MCF 10A (cell line): ENCODE measurements around the gene TMEM107. TPM values are rescaled to one million over a fixed set of nuclear protein-coding genes. Genes with fewer than 3 reads are reported as not detected.
A peak's percentile ranks its signal among the peaks of the same experiment; 100 is the strongest.
"Not testable (repeated sequence)": the region's sequence is repeated elsewhere in the genome, so short reads cannot be mapped to it uniquely, and the experiment has no call there.

Source experiments
- BruUV-seq: library from RNA; stranded (reverse); fragments of 400-500 nt; replicated peaks from 2 replicates; lab custom pipeline; 2021; lab: Mats Ljungman, UMichigan
- CTCF ChIA-PET: fragments of 300-600 bp; sonication (Branson Sonifier 250); formaldehyde crosslinking; extraction: SDS; loops from one replicate; lab custom pipeline; 2021; ENCODE audit warnings: antibody characterized with exemption, inconsistent platforms; lab: Yijun Ruan, JAX
- POLR2A ChIA-PET: fragments of 300-600, 350-650 bp; sonication (Branson Sonifier 250); formaldehyde crosslinking; extraction: SDS; loops from one replicate; lab custom pipeline; 2020; ENCODE audit warnings: antibody characterized with exemption, inconsistent platforms; lab: Yijun Ruan, JAX
- DNase-seq: peaks from one replicate; pipeline ENCODE4 v3.0.0-alpha.2; 2018; ENCODE audit not compliant: unreplicated experiment
- H3K27ac Mint-ChIP-seq: one replicate; pipeline ENCODE4 v1.8.0; 2022; ENCODE audit warnings: mild to moderate bottlenecking, low read depth, mixed read lengths; ENCODE audit not compliant: unreplicated experiment
- H3K27me3 Mint-ChIP-seq: one replicate; pipeline ENCODE4 v1.8.0; 2022; ENCODE audit warnings: mixed read lengths; ENCODE audit not compliant: insufficient read depth, unreplicated experiment
- H3K36me3 Mint-ChIP-seq: one replicate; pipeline ENCODE4 v1.8.0; 2022; ENCODE audit warnings: mild to moderate bottlenecking, moderate library complexity, mixed read lengths; ENCODE audit not compliant: insufficient read depth, unreplicated experiment
- H3K4me1 Mint-ChIP-seq: one replicate; pipeline ENCODE4 v1.8.0; 2022; ENCODE audit warnings: mixed read lengths; ENCODE audit not compliant: insufficient read depth, unreplicated experiment
- H3K4me3 Mint-ChIP-seq: one replicate; pipeline ENCODE4 v1.8.0; 2022; ENCODE audit warnings: mild to moderate bottlenecking, moderate library complexity, mixed read lengths; ENCODE audit not compliant: unreplicated experiment
- H3K9me3 Mint-ChIP-seq: one replicate; pipeline ENCODE4 v1.8.0; 2022; ENCODE audit warnings: mixed read lengths; ENCODE audit not compliant: unreplicated experiment
- CTCF ChIP-seq: fragments of 200-600 bp; IDR thresholded peaks from one replicate; pipeline ENCODE4 v1.8.0; 2022; ENCODE audit warnings: antibody characterized with exemption, mild to moderate bottlenecking; ENCODE audit not compliant: unreplicated experiment
- intact Hi-C: fragments of 100-400 bp; cut with micrococcal nuclease; formaldehyde crosslinking; loops from 2 replicates; pipeline ENCODE4 v1.14.1; 2022
- total RNA-seq: library from RNA; stranded (reverse); gene quantifications from 2 replicates; pipeline ENCODE4 v1.2.3, GENCODE V29; 2022

TMEM107 gene
- total RNA-seq, 1 experiment from 2014 or later, result 8.4 TPM

GRCh38 chr17:8220783-8221662 lies 44.8 kb upstream of the TMEM107 start:
- Mint-ChIP-seq H3K4me1 (peaks cover under 1% of the 10 kb centered on the region), H3K9me3 (no peaks in the 10 kb centered on the region), H3K4me3 (peak overlapping the region; percentile 93), H3K36me3 (peaks cover 39% of the 10 kb centered on the region), H3K27ac (peak overlapping the region; percentile 97), H3K27me3 (no peaks in the 10 kb centered on the region)
- peak; percentile 96 for DNase-seq
- CTCF ChIA-PET, result interaction anchor here (0.6 to 5.1 kb wide), 10 partner anchors 11 to 163 kb away, joined by 3 to 42 read pairs (median 4); partner anchors contain the start of genes AURKB, BORCS6 and PFAS
- intact Hi-C loops, result loop anchor here (1.0 to 5.0 kb wide), 2 partner anchors 34 to 161 kb away; partner anchors contain the start of gene RPL26
- TF ChIP-seq CTCF, result no peak
- BruUV-seq, result no TSS peak
- POLR2A ChIA-PET, result interaction anchor here (0.7 to 13.2 kb wide), 22 partner anchors 7 to 364 kb away, joined by 3 to 352 read pairs (median 10); partner anchors contain the start of genes ALOXE3, AURKB, BORCS6 and CTC1

DNA sequence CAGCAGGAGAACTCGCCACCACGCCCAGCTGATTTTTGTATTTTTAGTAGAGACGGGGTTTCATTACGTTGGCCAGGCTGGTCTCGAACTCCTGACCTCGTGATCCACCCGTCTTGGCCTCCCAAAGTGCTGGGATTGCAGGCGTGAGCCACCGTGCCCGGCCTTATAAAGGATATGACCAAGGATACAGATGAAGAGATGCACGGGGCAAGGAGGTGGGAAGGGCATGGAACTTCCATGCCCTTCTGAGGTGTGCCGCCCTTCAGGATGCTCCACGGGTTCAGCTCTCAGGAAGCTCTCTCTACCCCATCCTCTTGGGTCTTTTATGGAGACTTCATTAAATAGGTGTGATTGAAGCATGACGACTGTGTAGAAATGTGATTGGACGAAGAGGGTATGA lies 37.8 kb upstream of the TMEM107 start:
- H3K4me1 Mint-ChIP-seq, DNase-seq, CTCF ChIA-PET, H3K27me3 Mint-ChIP-seq, BruUV-seq, H3K4me3 Mint-ChIP-seq, H3K9me3 Mint-ChIP-seq, intact Hi-C loops, H3K27ac Mint-ChIP-seq: not testable (repeated sequence)
- peaks cover 11% of the 10 kb centered on the region for H3K36me3 Mint-ChIP-seq
- POLR2A ChIA-PET, result interaction anchor here (1.5 to 2.7 kb wide), 2 partner anchors 8 to 26 kb away, joined by 8 to 9 read pairs; no protein-coding TSS in a partner anchor

DNA sequence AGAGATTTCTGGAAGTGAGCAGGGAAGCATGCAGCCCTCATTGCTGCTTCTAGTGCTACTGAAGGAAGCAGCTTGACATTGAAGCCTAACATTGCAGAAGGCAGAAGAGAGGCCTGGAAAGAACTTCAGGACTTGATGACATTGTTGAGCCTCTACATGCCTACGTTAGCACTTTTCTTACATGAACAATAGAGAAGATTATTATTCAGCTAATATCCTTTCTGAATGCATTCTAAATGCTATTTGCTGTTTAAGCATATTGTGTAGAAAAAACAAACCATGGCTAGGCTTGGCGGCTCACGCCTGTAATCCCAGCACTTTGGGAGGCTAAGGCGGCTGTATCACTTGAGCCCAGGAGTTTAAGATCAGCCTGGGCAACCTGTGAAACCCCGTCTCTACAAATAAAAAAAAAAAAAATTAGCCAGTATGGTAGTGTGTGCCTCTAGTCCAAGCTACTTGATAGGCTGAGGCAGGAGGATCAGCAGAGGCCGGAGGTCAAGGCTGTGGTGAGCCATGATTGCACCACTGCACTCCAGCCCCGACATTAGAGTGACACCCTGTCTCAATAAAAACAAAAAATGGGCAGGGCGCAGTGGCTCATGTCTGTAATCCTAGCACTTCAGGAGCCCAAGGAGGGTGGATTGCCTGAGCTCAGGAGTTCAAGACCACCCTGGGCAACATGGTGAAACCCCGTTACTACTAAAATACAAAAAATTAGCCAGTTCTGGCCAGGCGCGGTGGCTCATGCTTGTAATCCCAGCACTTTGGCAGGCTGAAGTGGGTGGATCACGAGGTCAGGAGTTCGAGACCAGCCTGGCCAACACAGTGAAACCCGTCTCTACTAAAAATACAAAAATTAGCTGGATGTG lies 36.4 kb upstream of the TMEM107 start:
- DNase-seq, result peak; percentile 62
- TF ChIP-seq CTCF, result no peak
- ChIA-PET POLR2A (interaction anchor here (1.1 to 5.7 kb wide), 4 partner anchors 9 to 25 kb away, joined by 3 to 72 read pairs (median 19); no protein-coding TSS in a partner anchor), CTCF (interaction anchor here (0.7 to 1.3 kb wide), 3 partner anchors 83 to 280 kb away, joined by 3 to 4 read pairs (median 3); partner anchors contain the start of genes CNTROB and SLC25A35)
- Mint-ChIP-seq H3K4me1 (peaks cover 6% of the 10 kb centered on the region), H3K4me3 (no peak overlapping the region), H3K9me3 (no peaks in the 10 kb centered on the region), H3K27me3 (no peaks in the 10 kb centered on the region), H3K36me3 (peaks cover 6% of the 10 kb centered on the region), H3K27ac (no peak overlapping the region)
- no TSS peak for BruUV-seq
- intact Hi-C loops, result no loop called here

GRCh38 chr17:8210761-8211458 lies 34.7 kb upstream of the TMEM107 start:
- ChIA-PET CTCF (interaction anchor here (0.6 to 1.6 kb wide), 4 partner anchors 11 to 55 kb away, joined by 3 to 6 read pairs (median 5); no protein-coding TSS in a partner anchor), POLR2A (interaction anchor here (0.6 to 5.7 kb wide), 17 partner anchors 10 to 558 kb away, joined by 3 to 72 read pairs (median 6); partner anchors contain the start of genes BORCS6, CNTROB, CTC1 and PER1)
- Mint-ChIP-seq H3K27me3 (no peaks in the 10 kb centered on the region), H3K36me3 (peaks cover 6% of the 10 kb centered on the region), H3K9me3 (no peaks in the 10 kb centered on the region), H3K27ac (peak overlapping the region; percentile 91), H3K4me3 (peak overlapping the region; percentile 91), H3K4me1 (peaks cover 6% of the 10 kb centered on the region)
- BruUV-seq, result no TSS peak
- intact Hi-C loops, result no loop called here
- no peak for DNase-seq
- TF ChIP-seq CTCF, result no peak
